ENCODE measurements around the gene STK16.

Gene STK16

GRCh38 chr2:219289537-219290361, 44.5 kb downstream of the STK16 start:
- no peak for DNase-seq

DNA sequence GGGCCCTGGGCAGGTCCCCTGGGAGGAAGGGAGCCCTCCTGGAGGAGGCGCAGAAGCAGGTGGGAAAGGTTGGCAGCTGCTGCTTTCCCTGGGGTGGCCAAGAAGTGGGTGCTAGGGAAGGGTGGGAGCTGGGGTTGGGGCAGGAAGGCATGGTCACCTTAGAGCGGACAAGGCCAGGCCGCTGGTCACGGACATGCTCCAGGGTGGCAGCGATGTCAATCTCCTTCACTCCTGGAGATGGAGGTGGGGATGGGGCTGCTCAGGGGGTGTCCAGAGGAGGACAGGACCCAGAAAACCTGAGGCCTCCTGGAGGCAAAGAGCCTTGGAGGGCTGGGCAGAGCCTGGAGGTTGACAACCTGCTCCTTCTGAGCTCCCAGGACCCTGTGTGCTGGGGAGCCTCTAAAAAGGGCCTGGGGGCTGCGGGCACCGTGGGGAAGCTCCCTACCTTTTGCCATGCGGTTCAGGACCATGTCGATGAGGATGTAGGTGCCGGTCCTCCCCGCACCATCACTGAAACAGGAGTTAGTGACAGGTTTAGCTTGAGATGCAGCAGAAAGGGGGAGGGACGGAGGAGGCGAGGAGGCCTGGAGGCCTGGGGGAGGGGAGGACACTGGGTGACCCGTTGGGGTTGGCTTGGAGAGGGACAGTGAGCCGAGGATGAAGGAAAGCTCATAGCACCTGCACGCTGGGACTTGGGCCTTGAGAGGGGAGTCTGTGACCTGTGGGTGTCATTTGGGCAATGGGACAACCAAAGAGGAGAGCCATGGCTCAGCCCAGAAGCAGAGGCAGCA, 45.3 kb downstream of the STK16 start:
- no peak for DNase-seq

GRCh38 chr2:219291394-219291793, 46.1 kb downstream of the STK16 start:
- no peak for DNase-seq

DNA sequence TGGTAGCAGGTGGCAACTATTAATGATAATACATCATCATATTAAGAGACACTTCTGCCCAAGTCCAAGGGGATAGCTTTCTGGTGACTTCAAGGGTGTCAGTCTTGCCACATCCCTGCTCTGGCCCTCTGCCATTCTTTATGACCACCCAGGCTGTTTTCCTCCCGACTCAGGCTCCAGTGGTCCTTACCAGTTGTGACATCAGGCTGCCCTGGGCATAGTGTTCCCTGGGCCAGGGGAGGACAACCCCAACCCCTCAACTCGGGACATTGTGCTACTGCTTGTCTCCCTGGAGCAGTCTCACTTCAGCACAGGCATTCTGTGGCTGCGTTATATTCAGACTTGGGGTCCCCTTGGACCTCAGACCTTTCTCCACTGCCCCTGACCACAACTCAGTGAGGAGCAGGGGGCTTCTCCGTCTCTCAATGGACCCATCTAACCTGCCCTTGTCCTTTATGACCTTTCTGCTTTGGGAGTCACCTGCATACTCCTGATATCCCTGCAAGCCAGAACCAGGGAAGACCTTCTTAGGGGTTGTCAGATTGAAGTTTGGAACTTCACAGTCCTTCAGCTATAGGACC, 46.7 kb downstream of the STK16 start:
- DNase-seq, result no peak

DNA sequence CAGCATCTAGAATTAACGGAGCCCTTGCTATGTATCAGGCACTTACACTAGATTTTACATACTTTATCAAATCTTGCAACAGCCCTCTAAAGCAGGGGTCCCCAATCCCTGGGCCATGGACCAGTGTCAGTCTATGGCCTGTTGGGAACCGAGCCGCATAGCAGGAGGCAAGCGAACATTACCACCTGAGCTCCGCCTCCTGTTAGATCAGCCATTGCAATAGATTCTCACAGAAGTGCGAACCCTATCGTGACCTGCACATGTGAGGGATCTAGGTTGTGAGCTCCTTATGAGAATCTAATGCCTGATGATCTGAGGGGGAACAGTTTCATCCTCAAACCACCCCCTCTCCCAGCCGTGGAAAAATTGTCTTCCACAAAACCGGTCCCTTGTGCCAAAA, 47.3 kb downstream of the STK16 start:
- no peak for DNase-seq

GRCh38 chr2:219293736-219294231, 48.5 kb downstream of the STK16 start:
- DNase-seq, result no peak

- DNase-seq, result peak; percentile 93
Measured at GRCh38 chr2:219294356-219295351, 49.4 kb downstream of the STK16 start.

DNA sequence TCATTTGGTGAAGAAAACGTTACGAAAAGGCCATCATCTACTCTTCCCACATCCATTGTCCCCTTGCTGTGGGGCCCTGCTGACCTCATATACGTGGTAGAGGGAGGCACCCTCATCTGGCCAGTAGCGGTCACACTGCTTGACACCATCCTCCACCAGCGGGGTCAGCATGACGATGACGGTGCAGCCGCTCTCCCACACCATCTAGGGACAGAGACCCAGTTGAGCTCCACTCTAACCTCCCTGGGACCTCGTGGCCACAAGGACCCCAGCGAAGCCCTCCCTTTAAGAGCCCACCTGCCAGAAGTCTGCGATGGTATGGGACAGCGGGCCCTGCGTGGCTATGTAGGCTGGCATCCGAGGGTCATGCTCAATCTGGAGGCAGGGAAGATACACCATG, 50.9 kb downstream of the STK16 start:
- no peak for DNase-seq

GRCh38 chr2:219296631-219297391, 51.5 kb downstream of the STK16 start:
- DNase-seq, result no peak

GRCh38 chr2:219297766-219298456, 52.6 kb downstream of the STK16 start:
- DNase-seq, result no peak

- DNase-seq, result peak; percentile 88
Measured at GRCh38 chr2:219298759-219299371, 53.6 kb downstream of the STK16 start.

DNA sequence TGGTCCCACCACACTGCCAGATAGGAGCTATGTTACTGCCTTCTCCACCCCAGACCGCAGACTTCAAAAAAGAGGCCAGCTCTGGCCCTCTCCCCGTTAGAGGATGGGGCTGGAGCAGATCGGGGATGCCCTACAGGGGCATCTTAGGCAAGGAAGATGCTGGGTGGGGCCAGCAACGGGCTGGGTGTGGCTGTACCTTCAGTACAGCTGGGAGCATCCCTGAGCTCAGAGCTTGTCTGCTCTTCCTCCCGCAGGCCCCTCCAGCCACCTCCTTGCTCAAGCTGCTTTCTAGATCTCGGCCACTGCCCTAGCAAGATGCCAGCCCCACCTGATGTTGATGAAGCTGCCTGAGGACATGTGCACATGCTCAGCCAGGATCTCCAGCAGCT, 54.1 kb downstream of the STK16 start:
- no peak for DNase-seq
